ENCODE measurements around the gene EID3.

Gene EID3

GRCh38 chr12:104340177-104340576, 36.6 kb downstream of the EID3 start:
- no peak for DNase-seq (ENCODE audit: low spot score)

- DNase-seq (ENCODE audit: low spot score), result no peak
These were observed 37.5 kb downstream of the EID3 start for GRCh38 chr12:104340925-104341611.

GRCh38 chr12:104342147-104342546, 38.6 kb downstream of the EID3 start:
- DNase-seq (ENCODE audit: low spot score), result no peak

- DNase-seq (ENCODE audit: low spot score), result no peak
These were observed 39.2 kb downstream of the EID3 start for GRCh38 chr12:104342635-104343249.

GRCh38 chr12:104344682-104345081, 41.1 kb downstream of the EID3 start:
- no peak for DNase-seq (ENCODE audit: low spot score)

GRCh38 chr12:104345234-104346066, 41.9 kb downstream of the EID3 start:
- no peak for DNase-seq (ENCODE audit: low spot score)

- no peak for DNase-seq (ENCODE audit: low spot score)
These were observed 44.0 kb downstream of the EID3 start for GRCh38 chr12:104347374-104348075.

GRCh38 chr12:104348283-104348993, 44.9 kb downstream of the EID3 start:
- no peak for DNase-seq (ENCODE audit: low spot score)

GRCh38 chr12:104348994-104349494, 45.5 kb downstream of the EID3 start:
- no peak for DNase-seq (ENCODE audit: low spot score)

- peak; percentile 20 for DNase-seq (ENCODE audit: low spot score)
These were observed 46.9 kb downstream of the EID3 start for GRCh38 chr12:104350211-104351056.

GRCh38 chr12:104351057-104351983, 47.8 kb downstream of the EID3 start:
- peak; percentile 24 for DNase-seq (ENCODE audit: low spot score)

- peak; percentile 28 for DNase-seq (ENCODE audit: low spot score)
These were observed 48.7 kb downstream of the EID3 start for GRCh38 chr12:104352106-104352713.

- peak; percentile 24 for DNase-seq (ENCODE audit: low spot score)
These were observed 49.8 kb downstream of the EID3 start for GRCh38 chr12:104353012-104353981.

GRCh38 chr12:104354167-104354867, 50.8 kb downstream of the EID3 start:
- DNase-seq (ENCODE audit: low spot score), result no peak
